Inflammatory macrophage treated with lipopolysaccharide for 1 hour (primary cell): ENCODE data around the gene SLC35E1.

Experiments
- DNase-seq, 2 donors: peaks; one replicate each; pipeline ENCODE4 v3.0.0-alpha.2; 2020 to 2022

Gene SLC35E1

DNA sequence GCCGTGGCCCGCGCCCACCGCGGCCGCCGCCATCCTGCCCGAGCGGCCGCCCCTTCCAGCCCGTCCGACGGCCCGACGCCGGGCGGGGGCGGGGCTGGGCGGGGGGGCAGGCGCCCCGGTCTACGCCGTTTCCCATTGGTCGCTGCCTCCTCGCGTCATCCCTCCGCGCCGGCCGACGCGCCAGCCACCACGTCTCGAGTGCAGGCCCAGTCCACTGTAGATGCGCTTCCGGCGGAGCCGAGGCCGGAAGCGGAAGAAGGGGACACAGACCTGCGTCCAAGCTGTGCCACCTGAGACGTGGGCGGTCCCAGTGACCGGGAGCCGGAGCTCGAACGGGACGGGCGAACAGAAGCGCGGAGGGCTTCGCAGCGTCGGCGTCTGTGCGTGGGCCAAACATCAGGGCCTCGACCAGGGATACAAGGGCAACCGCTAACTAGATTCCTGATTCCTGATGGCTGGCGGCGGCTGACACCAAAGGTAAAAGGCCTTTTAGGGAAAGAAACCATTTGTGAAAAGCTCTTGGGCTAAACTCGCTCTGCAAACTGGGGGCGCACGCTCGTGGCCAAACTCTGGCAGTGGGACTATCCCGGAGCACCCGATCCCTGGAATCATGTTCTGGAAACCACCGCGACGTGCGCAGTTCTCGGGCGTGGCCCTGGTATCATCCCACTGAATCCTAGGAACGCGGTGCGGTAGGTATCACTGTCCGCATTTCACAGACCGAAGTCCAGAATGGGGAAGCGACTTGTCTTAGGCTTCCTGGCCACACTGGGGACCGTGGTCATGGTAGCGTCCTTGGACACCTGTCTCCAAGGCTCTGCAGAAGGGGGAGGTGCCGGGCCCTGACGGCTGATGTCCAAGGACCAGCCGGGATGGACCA is at the start of gene SLC35E1:
SLC35E1 (minus strand) TSS at position 84 of the 880 bp plus-strand sequence; CDS start at position 33, 51 bp downstream.
- peak; percentile 94 to 96 for DNase-seq

DNA sequence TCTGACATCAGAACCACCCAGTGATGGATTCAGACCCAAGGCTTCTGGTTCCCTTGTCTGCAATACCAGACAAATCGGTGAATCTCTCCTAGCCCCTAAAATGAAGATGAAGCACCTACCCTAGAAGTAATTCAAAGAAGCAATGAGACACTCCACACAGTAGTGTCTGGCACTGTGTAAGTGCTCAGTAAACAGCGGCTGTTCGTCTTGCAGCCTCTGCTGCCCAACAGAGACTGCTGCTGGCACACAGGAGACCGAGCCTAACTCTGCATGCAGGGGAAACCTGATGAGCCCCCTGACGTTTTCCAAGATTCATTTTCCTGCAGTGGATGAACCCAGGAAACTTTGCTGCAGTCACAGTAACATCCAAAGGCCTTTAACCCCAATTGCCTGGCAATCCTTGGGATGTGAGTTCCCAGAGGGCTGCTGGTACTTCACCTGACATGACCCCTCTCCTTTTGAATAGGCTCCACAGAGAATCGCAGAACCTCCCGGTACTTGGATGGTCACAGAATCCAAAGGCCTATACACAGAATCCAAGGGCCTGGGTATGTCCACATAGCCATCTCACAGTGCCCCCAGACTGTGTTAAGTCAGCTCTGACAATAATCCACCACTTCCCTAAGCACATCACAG is 49.1 kb upstream of the SLC35E1 start:
- no peak for DNase-seq

DNA sequence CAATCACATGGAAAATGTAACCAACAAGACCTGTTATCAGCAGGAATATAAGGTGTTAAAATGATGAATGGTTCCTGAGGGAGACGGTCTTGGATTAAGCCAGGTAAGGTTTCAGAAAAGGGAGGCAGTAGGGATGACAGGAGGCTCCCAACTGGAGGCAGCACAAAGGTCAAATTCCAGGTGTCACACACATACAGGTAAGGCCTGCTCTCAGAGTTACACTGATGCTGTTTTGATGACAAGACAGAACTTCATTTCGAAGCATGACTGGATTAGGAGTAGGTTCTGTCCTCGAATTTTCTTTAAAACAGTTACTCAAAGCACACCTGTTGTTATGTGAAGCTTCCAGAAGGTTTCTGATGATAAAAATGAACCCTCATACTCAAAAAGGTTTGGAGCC is 48.4 kb upstream of the SLC35E1 start:
- DNase-seq, result no peak

DNA sequence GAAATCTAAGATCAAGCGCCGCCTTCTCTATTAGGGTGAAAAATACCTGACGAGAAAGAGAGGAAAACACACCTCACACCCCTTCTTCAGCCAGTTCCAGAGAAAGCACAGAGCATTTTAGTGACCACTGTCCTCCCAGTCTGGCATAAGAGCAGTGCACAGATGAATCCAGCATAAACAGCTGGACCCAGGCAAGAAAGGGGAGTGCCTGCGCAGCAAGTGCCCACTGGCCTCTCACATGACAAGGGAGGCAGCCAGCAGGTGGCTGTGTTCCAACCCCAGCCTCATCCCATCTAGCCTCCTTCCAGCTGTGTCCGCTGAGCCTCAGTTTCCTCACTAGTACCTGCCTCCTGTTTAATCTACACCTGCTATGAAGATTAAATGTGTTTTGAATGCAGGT is 47.8 kb upstream of the SLC35E1 start:
- no peak for DNase-seq

DNA sequence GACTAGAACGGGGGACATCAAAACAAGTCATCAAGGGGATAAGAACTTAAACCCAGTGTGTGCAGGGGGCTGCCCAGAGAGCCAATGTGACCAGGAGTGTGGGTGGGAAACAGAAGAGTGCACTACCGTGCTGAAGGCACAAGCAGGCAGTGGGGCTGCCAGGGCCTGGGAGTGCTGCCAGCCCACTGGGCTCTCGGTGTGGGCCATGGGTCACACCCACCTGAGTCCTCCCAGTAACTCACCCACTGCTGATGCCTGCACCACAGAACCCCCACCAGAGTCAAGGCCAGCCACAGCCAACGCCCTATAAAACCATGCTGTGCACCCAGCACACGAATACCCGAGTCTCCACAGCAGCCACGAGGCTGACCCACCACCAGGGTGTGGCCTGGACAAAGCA is 47.2 kb upstream of the SLC35E1 start:
- no peak for DNase-seq

DNA sequence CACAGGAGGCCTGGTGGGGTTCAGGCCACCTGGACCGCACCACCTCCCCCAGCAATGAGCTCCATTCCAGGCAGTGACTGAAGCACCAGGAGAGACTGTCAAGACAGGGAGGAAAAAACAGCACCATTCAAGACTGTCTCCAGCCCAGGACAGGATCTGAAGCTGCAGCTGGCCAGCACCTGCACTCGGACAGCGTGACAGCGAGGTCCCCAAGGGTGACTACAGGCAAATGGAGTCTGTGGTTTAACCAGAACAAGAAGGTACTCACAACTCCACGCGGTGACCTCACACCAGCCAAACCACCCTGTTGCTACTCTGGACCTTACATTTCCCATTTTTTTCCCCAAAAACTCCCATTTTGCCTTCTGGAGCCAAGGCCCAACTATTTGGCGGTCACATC is 46.0 kb upstream of the SLC35E1 start:
- no peak for DNase-seq

DNA sequence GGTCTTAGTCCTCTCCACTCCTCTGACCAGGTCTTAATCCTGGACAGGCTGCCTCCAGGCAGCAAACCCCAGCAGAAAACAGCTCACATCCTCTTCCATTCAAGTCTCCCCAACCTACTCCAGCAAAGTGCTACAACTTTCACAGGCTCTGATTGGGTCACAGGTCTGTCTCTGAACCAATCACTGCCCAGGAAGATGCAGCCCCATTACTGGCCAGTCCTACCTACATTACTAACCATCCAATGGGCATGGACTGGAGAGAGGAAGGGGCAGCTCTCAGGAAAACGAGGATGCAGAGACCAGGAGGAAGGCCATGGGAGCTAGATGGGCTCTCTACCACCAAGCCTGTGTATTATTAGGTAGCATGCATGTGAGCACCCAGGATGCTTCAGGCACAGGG is 43.6 kb upstream of the SLC35E1 start:
- DNase-seq, result no peak

DNA sequence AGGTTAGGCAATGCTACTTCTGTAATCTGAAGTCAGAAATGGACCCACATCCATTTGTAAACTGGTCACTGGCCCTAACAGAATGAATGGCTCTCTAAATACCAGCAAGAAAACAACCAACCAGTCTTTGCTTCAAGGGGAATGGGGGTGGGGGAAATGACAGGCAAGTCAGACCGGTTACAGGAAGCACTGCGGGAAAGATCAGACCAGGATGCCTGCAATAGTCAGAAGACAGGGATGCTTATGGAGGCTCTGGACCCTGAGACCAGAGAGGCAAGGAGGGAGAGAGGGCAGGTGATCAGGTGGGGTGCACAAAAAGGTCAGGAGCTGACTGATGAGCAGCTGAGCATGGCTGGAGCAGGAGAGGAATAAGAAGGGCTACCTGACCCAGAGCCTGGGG is 42.7 kb upstream of the SLC35E1 start:
- DNase-seq, result no peak

DNA sequence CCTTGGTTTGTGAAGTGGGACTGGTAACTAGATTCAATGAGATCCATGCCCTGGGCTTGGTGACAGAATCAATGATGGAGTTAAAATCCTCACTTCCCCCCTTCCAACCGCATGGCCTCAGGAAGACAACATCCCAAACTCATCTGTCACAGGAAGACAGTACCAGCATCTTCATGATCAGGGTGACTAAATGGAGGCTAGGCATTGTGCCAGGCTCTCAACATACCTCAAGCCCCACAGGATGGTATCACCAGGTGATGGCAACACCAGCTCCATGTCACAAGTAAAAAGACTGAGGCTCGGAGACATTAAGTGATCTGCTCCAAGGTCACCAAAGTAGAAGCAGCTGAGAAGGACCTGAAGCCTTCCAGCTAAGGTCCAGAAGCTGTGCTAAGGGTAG is 41.6 kb upstream of the SLC35E1 start:
- no peak for DNase-seq

DNA sequence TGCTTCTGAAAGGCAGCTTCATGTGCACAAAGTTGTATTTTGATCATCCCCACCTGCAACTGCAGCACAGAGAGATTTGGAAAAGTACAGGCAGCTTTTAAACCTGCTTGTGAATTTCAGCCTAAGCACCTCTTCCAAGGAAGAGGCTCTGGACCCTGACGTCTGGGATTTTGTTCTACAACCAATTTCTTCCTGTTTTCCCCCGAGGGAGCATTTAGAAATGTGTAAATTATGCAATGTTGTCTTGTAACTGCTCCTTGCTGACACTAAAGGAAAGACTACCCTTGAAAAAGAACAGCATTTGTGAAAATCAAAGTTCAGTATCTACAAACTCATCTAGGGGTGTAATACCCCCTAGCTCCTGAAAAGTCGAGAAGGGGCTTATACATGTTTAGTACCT is 40.4 kb upstream of the SLC35E1 start:
- DNase-seq, result peak; percentile 43 to 48

DNA sequence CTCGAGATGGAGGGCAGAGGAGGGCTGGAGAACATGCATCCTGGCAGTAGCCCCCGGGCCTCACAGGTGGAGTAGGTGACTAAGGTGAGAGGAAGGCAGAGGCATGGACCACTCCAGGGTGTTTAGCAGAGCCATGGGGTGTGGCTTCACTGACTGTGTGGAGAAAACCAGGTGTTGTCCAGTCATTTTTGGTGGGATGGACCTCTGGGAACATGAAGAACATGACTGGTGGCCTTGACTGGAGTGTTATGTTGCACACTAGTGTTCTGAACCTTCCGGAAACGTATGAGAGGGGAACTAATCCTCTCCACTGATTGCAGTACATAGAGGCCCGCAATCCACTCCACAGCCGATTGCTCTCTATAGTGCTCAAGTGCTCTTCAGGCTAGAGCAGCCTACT is 38.9 kb upstream of the SLC35E1 start:
- no peak for DNase-seq

DNA sequence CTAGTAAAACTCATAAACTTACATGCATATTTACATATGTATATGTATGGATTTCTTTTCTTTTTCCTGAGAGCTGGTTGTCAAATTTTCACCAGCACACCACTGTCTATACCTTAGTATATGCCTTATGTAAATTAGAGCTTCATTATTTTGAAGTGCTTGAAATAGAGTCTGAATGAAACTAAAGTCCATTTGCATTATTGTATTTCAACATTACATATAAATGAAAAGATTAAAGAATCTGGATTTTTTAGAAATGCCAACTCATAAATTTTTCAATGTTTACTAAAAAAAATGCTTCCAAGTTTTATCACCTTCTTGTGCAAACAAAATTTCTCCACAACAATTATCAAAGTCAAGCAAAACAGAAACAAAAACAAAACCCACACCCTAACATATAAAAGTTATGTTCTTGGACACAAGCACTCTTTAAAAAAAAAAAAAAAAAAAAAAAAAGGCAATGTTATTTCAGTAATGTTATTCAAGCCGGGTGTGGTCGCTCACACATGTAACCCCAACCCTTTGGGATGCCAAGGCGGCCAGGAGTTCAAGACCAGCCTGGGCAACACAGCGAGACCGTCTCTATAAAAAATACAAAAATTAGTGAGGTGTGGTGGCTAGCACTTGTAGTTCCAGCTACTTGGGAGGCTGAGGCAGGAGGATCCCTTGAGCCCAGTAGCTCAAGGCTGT is 37.4 kb upstream of the SLC35E1 start:
- DNase-seq, result no peak

DNA sequence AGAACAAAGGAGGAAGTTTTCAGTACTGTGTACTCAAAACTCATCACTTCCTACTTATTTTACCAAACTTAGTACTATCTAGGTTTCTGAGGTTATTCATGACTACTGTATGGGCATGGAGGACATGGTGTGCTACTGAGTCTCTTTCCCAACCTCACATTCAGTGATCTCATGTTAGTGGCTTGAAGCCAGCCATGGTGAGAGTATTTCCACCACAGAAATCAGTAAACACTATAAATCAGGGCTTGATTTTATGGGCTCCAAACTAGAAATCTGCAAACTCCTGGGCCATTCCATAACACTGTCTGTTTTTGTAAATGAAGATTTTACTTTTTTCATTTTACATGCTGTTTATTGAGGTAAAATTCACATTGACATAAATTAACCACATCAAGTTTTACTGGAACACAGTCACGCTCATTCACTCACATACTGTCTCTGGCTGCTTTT is 36.1 kb upstream of the SLC35E1 start:
- peak; percentile 56 to 57 for DNase-seq

DNA sequence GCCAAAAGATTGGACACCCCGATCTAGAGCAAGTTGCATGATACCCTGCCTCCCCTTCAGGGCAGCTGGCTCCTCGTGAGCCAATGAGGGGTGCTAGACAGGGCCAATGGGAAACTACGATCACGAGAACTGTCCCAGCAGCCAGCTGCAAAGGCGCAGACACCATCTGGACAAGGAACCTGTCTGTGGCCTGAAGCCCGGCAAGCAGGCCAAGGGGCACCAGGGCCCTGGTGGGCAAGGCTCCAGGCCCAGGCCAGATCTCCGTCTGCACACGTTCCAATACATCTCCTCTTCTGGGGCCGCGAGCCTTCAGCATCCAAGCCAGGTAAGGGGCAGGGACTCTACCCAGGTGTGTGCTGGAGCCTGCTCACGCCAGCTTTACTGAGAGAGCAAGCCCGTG is 35.6 kb upstream of the SLC35E1 start:
- no peak for DNase-seq

DNA sequence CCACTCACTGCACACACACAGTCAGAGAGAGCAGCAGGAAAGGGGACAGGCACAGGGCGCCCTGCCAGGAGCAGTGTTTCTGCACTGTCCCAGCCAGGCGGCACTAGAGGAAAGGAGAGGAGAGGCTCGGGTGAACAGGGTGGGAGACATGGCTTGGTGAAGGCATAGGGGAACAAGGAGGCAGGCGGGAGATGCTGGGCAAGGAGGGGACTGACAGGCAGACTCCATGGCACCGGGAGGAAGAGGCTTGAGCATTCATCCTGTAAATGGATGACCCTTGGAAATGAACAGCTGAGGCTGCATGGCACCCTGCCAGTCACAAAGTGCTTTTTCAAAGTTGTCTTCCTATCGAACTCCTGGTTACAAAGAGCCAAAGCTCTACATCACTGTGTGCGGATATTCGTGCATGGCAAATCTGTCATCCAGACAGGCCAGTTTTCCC is 33.4 kb upstream of the SLC35E1 start:
- no peak for DNase-seq

DNA sequence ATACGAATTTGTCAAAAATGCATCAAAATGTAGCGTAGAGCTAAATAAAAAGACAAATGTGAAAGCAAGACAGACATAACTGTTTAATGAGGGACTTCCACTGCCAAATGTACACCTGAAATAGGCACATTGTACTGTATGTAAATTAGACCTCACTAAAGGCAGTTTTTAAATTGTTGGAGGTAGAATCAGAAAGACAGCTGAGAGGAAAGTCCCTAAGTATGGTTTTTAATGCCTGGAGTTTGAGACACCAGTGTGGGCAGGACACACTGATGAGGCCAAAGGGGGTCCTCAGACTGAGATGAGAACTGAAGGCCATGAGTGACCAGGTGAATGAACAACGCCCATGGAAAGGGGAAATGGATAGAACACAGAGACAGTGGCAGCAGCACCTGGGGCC is 32.9 kb upstream of the SLC35E1 start:
- no peak for DNase-seq

DNA sequence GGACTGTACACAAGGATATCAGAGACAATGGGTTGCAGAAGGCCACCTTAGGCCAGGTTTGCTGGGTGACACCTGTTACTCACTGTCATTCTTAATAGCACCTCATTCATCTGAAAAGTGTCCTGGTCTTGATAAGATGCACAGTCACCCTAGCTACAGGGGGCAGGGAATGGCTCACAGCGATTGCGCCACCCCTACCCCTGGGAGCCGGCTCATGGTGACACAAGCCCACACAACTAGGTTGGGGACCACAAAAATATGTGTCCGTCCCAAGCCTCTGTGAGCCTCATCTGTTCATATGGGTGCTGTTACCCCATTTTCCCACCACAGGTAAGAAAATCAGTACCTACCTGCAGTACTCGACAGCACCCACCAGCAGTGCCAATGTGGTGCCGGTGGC is 32.4 kb upstream of the SLC35E1 start:
- no peak for DNase-seq

DNA sequence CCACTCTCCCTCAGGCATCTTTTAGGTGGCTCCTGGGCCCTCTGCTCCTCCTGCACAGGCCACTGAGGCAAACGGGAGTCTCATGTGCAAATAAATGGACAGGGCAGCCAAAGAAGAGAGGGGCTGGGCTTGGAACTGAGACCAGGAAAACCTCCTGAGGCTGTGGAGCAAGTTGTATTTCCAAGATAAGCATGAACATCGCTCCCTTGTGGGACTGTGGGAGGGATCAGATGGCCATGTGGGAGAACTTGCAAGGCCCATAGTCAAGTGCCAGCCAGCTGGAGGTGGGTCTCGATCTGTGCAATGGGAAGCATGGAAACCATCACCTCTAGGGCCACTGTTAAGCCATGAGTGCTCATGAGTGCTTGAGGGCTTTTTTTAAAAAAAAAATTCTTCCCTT is 30.9 kb upstream of the SLC35E1 start:
- no peak for DNase-seq

DNA sequence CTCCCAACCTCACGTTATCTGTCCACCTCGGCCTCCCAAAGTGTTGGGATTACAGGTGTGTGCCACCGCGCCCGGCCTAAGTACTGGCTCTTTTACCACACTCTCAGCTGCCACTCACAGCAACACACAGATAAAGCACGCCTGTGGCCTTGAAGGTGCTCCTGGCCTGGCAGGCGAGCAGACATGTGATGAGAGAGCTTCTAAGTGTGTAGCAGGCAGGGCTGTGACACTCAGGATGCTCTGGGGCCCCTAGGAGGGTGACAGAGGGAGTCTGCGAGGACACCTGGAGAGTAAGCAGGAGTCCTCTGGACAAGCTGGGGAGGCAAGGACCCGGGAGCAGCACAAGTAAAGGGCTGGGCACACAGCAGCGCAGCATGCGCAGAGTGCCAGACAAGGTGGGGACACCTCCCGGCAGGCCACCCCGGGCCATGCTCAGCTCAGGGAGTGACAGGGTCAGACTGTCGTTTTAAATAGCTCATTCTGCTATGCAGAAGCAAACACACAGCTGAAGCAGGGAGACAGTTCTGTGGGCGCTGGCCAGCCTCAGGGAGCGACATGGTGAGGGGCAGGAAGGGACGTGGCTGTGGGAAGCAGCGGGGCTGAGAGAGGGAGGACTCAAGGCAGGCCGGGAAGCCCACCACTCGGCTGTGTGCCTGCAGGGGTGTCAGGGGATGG is 29.3 kb upstream of the SLC35E1 start:
- no peak for DNase-seq

DNA sequence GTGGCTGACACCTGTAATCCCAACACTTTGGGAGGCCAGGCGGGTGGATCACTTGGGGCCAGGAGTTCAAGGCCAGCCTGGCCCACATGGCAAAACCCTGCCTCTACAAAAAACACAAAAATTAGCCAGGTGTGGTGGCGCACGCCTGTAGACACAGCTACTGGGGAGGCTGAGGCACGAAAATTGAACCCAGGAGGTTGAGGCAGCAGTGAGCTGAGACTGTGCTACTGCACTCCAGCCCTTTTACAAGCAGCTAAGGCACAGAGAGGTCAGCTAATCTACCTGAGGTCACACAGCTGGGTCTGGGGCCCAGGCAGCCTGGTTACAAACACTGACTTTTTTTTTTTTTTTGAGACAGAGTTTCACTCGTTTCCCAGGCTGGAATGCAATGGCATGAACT is 28.6 kb upstream of the SLC35E1 start:
- DNase-seq, result no peak

DNA sequence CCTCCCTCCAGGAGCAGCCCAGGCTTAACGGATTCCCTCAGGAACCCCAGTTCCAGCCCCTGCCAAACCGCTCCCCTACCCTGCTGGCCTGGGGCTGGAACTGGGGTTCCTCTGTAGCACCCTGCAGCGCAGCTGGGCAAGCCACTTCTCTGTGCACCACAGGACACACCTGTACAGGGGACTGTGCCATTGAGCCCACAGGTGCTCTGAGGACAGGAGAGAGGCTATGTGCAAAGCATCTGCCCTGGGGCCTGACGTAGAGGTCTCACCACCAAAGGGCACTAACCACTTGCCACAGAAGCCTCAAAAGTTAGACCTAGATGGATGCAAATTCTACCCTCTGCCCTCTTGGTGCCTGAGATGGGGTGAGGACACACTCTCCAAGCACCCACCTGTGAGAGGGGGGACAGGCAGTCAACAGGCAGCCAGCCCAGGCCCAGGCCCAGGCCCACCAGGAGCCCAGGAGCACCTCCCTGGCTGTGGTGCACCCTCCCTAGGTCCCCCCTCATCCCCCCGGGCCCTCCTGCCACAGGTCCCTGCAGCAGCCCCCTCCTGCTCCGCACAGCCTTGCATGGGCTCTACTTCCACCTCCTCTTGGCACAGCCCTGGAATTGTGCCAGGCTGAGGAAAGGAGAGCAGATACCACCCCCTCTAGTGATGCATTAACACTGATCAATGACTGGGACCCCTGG is 27.6 kb upstream of the SLC35E1 start:
- DNase-seq, result no peak

DNA sequence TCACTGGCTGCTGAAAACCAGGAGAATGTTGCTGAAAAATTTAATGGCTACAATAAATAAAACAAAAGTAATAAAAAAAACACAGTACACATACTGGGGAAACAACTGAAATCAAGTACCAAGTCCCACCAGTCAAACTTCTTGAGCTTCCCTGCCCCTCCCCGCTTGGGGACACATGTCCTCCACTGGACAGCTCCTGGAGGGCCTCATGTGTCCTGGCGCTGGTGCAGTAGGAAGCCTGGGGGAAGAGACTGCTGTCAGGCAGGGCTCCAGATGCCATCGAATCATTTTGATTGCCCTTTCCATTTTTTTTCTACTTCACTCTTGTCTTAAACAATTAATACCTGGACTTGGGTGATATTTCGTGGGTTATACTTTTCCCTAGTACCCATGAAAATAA is 26.6 kb upstream of the SLC35E1 start:
- no peak for DNase-seq

DNA sequence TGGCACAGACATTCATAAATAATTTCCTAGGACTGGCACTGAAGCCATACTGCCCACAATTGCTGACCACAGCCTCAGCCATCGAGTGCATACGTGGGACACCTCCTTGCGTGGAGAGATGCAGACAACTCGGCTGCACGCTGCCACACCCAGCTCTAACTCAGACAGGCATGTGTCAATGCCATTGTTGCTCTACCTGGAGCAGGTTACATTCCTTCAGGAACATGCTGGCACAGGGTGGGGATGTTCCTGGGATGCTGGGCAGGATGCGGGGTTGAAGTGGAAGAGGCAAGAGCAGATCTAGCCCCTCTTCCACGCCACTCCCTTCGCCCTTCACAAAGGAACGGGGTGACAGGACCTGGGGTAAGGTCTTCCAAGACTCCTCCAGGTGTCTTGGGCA is 24.2 kb upstream of the SLC35E1 start:
- DNase-seq, result no peak
